GM21515 (cell line): ENCODE data around the gene SPTB.
A peak's percentile ranks its signal among the peaks of the same experiment; 100 is the strongest.

Experiments
- ATAC-seq: cut with Tn5 transposase; IDR thresholded peaks from one replicate; pipeline ENCODE4 v1.9.1; 2021; ENCODE audit not compliant: unreplicated experiment

SPTB gene

GRCh38 chr14:64855721-64856528 lies 23.8 kb downstream of the SPTB start:
- ATAC-seq: no peak

DNA sequence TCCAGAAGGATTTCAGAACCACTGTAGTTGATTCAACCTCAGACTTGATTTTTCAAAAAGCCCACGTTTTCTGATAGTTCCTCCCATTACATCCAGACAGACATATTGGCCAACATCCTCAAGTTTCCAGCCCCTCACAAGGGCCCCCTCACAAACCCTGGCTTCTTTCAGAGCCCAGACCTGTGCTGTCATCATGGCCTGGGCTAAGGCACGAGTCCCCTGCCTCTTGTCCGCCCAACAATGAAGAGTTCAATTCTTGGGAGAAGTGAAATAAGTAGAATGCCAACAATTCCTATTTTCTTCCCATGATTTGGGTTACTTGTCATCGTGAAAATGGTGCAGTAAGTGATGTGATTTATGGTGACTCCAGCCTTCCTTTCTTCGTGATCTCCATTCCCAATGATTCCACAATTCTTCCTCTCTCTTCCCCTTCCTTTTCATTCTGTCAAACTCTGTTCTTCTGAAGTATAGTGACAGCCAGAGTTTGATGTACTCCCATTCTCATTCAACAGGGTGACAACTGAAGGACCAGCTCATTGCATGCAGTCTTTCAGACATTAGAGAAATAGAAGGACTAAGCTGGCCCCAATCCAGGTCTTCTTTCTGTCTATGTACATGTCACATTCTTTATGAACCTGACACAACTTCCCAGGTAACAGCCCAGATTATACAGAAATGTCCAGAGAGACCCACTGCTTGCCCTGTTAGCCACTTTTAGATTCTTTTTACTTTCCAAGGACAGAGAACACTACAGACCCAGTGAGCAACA lies 29.2 kb downstream of the SPTB start:
- ATAC-seq: no peak

GRCh38 chr14:64849940-64850339 lies 29.8 kb downstream of the SPTB start:
- ATAC-seq: peak; percentile 52

GRCh38 chr14:64848239-64848638 lies 31.5 kb downstream of the SPTB start:
- no peak for ATAC-seq

GRCh38 chr14:64846319-64846718 lies 33.4 kb downstream of the SPTB start:
- ATAC-seq: no peak

DNA sequence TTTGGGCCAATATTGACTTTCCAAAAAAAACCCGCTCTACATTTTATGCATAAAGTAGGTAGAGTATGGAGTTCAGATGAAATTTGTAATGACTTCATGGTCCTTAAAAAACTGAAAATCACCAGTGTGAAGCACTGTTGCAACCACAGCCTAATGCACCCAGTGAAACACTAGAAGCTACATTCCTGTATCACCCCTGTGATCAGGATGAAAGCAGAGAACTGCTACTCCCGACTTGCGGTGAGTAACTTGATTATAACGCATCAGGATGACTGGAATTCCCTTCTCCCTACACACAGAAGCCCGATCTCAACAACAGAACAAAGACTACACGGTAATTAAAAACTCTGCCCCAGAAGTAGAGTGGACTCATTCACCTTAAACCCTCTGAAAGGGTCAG lies 33.8 kb downstream of the SPTB start:
- ATAC-seq: no peak

DNA sequence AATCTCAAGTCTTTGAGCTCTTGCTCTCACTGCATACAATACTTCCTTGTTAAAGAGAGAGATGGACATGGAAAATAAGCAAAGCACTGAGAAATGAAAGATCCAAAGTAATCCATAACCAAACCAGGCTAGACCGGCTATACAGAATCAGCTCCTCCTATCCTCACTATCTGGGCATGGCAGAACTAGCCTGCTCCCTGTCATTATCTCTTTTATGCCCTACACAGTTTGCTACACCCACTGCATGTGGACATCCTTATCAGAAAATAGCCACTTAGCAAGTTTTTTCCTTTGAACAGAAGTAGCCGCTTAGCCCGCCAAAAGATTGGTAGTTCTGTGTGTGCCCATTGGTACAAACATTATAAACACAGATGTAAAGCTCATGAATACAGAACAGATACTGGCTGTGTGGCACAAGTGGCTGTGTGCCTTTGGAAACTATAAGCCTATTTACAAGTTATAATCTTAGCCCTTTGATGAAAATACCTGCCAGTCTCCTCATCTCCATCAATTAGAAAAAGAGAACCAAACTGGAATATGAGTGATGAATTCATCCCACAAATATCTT lies 34.7 kb downstream of the SPTB start:
- ATAC-seq: no peak

GRCh38 chr14:64844272-64844671 lies 35.4 kb downstream of the SPTB start:
- ATAC-seq: peak; percentile 66

DNA sequence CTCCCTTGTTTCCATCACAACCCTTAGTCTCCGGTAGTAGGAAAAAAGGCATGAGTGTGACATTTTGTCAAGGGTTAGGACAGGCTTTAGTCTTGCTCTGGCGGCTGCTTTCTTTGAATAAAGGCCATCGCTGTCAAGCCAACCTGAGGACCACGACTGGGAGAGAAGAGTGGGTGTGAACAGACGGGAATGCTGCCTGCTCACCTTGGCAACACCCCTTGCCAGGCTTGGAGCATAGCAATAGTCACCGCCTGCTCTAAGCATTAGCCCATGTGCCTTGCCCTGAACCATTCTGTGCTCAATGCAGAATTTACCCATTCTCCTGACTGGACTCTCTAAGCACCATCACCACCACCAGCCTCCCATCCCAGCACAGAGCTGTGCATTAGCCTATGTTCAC lies 36.2 kb downstream of the SPTB start:
- no peak for ATAC-seq

DNA sequence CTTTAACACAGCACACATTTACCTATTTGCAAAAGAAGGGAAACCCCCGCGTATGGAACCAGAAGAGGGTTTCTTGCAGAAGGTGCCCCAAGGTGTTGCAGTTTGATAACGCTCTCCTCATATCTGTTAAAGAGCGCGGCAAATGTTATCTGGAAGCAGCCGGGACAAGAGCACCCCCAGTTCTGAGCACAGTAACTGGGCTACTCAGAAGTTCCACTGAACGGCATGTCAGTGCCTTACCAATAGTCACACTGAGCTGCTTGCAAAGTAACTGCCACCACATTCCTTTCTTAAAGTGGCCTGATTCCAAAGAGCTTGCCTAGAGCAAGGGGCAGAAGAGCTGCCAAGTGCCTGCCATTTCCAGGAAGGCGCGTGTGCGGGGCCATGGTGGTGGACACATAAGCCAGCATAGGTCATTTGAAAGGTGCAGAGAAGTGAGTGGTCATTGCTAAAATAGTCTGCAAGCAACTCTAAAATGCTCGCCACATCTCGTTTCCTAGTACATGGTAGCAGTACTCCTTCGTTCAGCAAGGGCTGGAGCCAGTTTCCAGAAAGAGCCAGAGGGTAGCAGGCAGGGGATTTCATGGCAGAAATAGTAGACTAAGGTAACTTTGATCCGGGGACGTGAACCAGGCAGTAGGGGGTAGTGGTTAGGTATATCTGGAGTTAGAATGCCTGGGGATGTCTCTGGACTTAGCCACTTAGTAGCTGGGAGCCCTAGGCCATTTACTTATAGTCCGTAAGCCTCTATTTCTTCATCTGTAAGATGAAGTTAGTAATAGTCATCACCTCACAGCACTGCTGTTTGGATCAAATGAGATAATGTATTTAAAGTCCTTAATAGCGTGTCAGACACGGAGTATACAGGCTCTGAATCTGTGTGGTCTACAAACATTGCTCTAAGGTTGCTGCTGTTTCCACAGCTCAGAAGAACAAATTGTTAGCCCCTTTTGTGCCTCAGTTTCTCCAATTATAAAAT lies 37.6 kb downstream of the SPTB start:
- no peak for ATAC-seq

DNA sequence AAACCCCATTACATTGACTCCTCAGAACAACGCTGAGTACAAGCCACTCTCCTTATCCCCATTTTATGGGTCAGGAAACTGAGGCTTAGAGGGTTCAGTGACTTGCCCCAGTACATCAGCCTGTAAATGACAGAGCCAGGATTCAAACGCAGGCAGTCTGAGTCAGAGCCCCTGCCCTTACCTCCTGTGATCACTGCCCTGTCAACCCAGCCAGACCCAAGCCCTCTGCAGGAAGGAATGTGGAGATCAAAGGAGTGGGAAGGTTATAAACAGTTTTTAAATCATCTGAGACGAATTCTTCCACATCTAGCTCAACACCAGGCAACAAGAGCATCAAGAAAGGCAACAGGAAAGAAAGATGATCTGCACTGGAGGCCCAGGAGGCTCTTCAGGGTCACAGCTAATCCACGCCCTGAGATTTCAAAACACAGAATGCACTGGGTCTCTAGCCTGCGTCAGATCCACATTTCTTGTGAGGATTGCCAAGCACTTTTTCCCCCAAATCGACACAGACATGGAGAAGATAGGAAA lies 38.5 kb downstream of the SPTB start:
- ATAC-seq: no peak

GRCh38 chr14:64838656-64839055 lies 41.1 kb downstream of the SPTB start:
- ATAC-seq: no peak

- ATAC-seq: no peak
Measured at GRCh38 chr14:64835431-64835830, 44.3 kb downstream of the SPTB start.

DNA sequence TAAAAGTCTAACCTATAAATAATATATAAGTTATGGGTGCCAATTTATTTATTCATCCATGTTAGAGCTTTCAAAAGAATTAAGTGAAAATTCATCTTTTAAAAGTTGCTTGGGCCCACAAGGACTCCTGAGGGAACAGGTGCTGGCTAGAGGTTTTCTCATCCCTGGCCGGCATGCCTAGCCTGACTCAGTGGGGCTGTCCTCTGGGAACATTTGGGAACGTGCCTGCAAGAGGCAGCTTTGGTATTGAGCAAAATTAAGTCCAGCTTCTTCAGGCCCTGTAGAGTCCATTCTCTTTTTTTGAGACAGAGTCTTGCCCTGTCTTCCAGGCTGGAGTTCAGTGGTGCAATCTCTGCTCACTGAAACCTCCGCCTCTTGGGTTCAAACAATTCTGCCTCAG lies 44.7 kb downstream of the SPTB start:
- ATAC-seq: no peak

DNA sequence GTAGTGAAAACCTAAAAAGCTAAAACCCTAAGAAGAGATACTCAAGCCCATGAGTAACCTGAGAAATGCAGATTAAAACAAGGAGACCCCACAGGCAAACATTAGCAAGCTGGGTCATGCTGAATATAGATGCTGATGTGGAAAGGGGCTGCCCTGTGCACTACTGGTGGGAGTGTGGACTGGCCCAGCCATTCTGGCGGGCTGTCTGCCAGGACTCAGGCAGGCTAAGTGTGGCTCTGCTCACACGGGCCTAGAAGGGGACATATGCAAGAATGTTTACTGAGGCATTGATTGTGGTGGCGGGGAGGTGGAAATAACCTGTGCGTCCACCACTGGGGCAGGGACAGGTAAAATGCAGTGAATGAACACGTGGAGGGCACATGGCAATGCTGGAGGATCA lies 48.3 kb downstream of the SPTB start:
- ATAC-seq: no peak

DNA sequence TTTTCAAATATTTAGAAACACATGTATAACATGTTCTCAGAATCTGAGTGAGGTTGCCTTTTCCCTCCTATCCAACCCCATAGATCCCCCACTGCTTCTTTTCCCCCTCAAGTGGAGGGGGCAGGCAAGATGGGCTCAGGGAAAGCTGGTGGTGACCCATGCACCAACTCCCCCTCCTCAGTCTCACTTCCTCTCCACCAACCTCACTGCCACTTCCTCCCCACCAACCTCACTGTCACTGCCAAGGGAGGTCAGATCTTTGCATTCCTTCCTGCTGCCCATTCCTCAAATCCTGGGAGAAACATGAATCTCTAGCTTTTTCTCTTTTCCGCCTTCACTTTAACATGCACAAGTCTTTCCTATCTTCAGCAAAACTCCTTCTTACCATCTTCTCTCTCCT lies 48.7 kb downstream of the SPTB start:
- no peak for ATAC-seq

GRCh38 chr14:64828071-64828470 lies 51.6 kb downstream of the SPTB start:
- ATAC-seq: no peak

- ATAC-seq: no peak
Measured at GRCh38 chr14:64826845-64827244, 52.9 kb downstream of the SPTB start.

DNA sequence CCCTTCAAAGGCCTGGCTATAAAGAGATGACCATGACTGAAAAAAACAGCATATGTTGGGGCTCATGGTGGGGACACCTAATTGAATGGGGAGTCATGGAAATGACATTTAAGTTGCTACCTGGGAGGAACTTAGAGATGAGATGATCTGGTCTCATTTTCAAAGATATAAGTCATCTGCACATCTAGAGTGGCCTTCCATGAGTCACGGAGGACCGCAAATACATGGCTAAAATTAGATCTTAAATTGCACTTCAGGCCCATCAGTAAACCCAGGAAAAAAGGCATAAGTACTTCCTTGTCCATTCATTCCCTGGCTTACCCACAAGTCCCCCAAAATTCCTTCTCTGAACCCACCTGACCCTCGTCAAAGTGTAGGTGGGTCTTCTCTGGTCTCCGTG lies 53.4 kb downstream of the SPTB start:
- no peak for ATAC-seq

- no peak for ATAC-seq
Measured at GRCh38 chr14:64825509-64825908, 54.2 kb downstream of the SPTB start.

DNA sequence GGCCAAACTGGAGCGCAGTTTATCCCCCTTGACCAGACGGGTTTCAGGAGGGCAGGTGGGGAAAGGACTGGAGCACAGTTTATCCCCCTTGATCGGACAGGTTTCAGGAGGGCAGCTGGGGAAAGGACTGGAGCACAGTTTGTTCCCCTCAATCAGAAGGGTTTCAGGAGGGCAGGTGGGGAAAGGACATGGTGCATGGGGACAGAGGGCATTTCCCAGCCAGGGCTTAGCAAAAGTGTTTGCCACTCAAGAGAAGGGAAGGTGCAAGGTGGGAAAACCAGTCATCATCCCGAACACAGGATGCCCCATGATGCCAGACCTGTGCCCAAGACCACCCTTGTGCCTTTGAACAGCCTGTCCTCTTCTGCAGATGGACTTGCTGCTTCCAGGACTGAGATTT lies 54.7 kb downstream of the SPTB start:
- ATAC-seq: no peak
